NCI-H69 (cell line): ENCODE measurements around the gene BANP.
"Not testable (repeated sequence)": the region's sequence is repeated elsewhere in the genome, so short reads cannot be mapped to it uniquely, and the experiment has no call there.

Source experiments
- DNase-seq: peaks from one replicate; lab custom pipeline; 2025; lab: John Stamatoyannopoulos, UW

The BANP gene

DNA sequence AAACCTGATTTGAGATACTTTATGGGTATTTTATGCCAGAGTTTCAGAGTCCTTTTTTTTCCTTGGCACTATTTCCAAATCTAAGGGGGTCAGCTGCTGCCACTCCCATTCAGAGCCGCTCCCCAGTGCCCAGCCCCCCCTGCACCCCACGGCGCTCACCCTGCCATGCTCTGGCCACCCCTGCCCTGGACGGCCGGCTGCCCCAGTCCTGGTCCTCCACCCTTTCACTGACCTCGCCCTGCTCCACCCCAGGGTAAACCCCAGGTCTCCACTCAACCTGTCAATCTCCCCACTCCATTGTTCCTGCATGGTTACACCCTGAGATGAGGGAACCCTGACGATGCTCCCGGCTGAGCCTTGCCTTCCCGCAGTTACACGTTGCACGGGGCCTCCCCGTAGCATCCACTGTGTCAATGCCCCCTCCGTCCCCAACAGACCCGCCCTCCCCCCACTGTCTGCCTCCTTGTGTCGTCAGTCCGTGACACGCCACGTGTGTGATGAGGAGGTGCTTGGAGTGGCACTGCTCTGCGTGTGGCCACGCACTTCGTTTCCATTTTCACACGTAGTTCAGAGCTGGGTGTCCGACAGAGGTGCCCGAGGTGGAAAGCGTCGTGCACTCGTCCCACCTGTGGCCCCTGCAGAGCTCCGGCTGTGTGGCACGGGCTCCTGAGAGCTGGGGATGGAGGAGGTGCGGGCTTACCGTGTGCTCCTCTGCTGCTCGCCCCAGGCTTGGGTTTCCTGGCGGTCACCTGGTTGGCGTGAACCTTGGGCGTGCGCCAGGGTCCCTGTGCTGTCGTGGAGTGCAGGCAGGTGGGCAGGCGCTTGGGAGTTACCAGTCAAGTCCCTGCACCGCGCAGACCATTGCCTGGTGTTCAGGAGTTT is 116.5 kb downstream of the BANP start:
- no peak for DNase-seq

DNA sequence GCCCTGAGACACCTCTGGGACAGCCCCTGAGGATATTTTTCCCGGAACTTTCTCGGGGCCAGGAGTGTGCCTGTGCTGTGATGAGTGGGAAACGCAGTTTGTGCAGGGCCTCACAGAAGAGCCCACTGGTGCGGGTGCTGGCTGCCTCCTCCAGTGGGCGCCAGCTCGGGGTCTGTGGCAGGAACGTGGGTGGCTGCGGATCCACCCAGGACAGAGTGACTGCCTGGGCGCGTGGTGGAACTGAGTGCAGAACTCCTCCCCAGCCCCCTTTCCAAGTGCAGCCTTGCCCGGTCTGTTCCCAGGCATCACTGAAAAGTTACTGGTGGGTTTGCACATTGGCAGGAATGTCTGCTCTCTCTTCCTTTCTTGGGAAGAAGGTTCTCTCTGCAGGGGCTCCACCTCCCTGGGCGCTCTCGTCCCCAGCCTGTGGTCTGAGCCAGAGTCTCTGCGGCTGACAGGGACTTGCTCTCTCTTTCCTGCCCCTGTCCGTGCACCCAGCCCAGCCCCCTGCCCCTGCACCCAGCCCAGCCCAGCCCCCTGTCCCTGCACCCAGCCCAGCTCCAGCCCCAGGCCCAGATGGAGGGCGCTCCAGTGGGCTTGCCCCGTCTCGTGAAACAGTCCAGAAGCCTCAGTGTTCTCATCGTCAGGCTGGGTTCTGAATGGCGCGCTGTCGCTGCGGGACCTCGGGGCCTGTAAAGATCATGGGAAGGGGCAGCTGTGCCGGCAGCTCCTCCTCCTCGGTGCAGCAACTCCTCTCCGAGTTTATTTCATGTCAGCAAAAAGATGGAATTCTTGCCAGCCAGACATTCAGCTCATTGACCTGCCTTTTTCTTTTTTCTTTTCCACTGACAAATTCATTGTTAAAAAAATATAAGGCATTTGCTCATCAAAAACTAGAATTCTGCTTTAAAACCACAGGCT is 117.5 kb downstream of the BANP start:
- DNase-seq, result no peak

DNA sequence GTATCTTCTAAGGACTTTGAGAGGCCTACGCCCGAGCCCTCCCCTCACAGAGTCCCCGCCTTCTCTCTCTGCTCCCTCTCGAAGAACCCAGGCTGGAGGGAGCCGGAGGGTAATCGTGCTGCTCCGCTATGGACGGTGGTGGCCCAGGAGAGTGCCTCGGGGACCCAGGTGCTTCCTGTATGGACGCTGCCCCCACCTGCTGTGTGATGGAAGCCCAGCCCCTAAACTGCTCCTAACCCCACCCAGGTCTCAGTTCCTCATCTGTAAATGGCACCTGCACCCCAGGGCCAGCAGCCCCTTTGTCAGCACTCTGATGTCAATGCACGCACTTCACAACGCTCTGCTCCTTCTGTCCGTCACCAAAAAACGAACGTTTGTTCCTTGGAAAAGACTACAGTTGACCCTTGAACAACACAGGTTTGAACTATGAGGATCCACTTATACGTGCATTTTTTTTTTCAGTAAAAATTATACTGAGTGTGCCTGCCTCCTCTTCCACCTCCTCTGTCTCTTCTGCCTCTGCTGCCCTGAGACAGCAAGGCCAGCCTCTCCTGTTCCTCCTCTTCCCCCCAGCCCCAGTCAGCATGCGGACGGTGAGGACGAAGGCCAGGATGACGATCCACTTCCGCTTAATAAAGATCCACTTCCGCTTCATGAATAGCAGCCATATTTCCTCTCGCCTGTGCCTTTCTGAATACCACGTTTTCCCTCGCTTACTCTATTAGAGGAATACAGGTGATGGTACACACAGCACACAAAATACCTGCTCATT is 118.3 kb downstream of the BANP start:
- no peak for DNase-seq

GRCh38 chr16:88070341-88070740 is 119.1 kb downstream of the BANP start:
- DNase-seq, result no peak

DNA sequence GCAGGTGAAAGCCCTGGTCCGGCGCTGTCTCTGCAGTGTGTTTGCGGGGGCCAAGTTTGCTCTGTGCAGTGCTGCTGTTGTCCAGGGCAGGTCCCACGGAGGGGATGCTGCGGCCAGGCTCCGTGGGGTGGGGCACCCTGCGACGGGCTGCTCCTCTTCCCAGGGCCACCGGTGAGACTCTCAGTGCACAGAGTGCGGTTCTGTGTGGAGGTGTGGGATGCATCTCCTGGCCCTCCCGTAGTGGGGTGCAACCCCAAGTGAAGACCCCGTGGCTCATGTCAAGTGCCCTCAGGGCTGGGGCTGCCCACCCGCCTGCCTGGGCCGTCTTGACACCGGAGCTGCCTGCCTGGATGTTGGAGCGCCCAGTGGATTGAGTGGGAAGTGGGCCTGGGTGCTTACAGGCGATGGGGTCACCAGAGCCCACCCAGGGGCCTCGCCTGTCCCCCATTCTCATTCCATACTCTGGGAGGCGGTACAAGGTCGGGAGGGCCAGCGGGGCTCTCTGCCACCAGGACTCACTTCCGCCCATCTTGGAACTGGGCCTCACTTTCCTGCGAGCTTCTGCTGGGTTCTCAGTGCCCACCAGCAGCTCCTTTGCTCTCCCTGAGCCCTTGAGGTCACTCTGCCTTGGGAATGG is 119.9 kb downstream of the BANP start:
- no peak for DNase-seq

GRCh38 chr16:88071908-88072307 is 120.7 kb downstream of the BANP start:
- no peak for DNase-seq

DNA sequence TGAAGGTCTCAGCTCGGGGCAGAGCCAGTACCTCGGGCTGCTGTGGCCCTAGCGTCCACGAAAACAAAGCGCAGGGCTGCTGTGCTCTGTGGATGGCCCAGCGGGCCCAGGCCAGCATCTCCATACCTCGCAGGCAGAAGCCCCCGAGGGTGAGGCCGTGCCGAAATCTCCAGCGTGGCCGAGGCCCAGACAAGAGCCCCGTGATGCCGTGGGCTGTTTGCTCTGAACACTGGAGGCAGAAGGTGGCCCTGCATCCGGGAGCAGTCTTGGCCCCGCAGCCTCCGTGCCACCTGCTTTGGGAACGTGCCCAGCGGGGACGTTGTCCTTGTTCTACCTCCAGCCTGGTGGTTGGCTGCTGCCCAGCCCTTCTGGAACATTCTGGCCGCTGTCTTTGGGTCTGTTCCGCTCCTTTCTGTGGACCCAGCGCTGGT is 121.4 kb downstream of the BANP start:
- no peak for DNase-seq

- no peak for DNase-seq
Measured at GRCh38 chr16:88073201-88073721, 122.0 kb downstream of the BANP start.

GRCh38 chr16:88074041-88074440 is 122.8 kb downstream of the BANP start:
- no peak for DNase-seq

DNA sequence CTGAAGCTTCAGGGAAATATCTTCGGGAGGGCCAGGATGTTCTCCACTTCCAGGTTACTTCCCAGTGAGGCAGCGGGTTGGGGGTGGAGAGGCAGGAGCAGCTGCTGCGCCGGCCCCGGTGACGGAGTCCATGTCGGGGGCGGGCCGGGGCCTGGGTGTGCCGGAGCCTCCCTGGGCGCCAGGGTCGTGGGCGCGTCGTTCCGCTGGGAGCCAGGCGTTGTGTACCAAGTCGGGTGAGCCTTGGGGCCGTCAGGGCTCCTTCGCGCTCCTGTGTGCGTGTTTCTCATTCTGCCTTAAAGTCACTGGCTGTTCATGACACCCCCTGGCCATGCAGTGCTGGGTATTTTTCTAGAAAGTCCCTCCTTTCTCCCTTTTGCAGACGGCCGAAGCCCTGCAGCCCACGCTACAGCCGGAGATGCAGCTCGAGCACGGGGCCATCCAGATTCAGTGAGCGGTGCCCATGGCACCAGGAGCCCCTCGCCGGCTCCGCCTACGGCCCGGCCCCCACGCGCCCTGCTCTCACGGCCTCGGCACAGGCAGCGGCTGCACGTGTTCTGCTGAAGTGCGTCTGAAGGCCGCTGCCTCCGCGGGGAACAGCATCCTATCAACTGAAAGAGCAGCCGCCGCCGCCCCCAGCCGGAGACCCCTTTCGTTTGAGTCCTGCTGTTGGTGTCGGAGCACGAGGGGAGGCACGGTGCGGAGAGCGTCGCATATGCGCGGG is 125.1 kb downstream of the BANP start:
- DNase-seq, result no peak

GRCh38 chr16:88076932-88077320 is 125.7 kb downstream of the BANP start:
- not testable (repeated sequence) for DNase-seq

GRCh38 chr16:88077328-88078108 is 126.3 kb downstream of the BANP start:
- DNase-seq, result no peak

DNA sequence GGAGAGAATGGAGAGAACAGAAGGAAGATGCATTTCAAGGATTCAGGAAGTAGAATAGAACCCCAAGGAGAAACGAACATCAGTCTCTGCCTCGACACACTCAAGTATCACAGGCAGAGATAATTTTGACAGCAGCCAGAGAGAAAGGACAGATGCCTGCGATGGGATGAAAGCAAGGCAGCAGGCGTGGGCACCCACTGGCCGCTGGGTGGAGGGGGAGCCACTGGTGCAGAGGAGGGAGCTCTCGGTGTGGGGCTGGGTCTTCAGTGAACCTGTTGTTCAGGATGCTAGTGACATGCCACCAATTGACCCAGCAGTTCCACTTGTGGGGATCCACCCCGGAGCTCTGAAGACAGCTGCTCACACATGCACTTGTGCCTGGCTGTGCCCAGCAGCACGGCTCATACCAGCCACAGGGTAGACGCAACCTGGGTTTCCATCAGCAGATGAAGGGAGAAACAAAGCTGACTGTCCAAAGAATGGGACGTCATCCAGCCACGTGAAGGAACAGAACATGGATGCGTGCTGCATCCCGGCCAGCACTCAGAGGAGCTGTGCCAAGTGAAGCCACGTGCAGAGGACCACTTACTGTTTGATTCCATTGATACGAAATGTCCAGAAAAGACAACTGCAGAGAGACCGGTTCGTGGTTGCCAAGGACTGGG is 127.0 kb downstream of the BANP start:
- no peak for DNase-seq

DNA sequence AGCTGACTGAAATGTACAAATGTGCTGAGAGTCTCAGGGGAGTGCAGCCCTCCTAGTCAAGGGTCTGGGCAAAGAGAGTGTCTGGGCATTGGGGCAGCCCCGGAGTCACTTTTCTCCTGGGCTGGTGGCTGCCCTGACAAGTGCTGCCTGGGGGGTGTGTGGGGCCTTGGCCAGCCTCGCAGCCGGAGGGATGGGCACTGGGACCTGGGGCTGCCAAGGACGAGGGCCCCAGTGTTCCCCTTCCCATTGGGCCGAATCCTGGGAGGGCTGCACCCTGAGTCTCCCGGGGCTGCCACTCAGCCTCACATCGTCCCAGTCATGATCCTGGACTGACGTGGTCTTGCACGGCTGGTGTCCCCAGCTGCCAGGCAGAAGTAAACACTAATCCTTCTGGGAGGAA is 132.3 kb downstream of the BANP start:
- DNase-seq, result no peak

GRCh38 chr16:88084881-88085280 is 133.6 kb downstream of the BANP start:
- DNase-seq, result no peak

- peak; percentile 2 for DNase-seq
Measured at GRCh38 chr16:88086571-88087516, 135.6 kb downstream of the BANP start.

- DNase-seq, result no peak
Measured at GRCh38 chr16:88087517-88087877, 136.3 kb downstream of the BANP start.

DNA sequence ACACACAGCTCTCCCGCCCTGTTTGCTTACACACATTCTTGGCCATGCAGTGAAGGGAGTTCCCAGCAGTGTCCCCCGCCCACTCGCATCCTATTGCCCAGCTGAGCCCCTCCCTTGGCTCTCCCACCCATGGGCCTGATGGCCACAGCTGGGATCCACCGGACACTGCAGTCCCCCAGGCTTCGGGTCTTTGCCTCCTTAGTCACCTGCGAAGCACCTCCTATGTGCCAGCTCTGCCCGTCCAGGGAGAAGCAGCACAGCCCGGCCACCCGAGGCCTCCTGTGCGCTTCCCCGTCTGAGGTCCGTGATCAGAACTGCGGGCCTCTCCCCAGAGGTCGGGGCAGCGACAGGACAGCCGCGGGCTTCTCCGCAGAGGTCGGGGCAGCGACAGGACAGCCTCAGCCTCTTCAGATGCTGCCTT is 136.9 kb downstream of the BANP start:
- no peak for DNase-seq
